Testis (tissue), 3 donors: Measurements from ENCODE around the gene NKRF. TPM values are rescaled to one million over a fixed set of nuclear protein-coding genes. Genes with fewer than 3 reads are reported as not detected.

Source experiments
- DNase-seq: peaks from one replicate; pipeline ENCODE4 v3.0.0-alpha.2; 2019
- H3K27ac ChIP-seq, 2 donors: fragments of 200-600 bp; sonication (generic); one replicate each; pipeline ENCODE4 v1.5.1; 2019
- H3K27me3 ChIP-seq: fragments of 200-600 bp; sonication (generic); one replicate; pipeline ENCODE4 v1.5.1; 2019
- H3K36me3 ChIP-seq: fragments of 200-600 bp; sonication (generic); one replicate; pipeline ENCODE4 v1.5.1; 2017; ENCODE audit warnings: low read depth; ENCODE audit errors: missing control alignments
- H3K4me1 ChIP-seq: fragments of 200-600 bp; sonication (generic); one replicate; pipeline ENCODE4 v1.5.1; 2019
- H3K4me3 ChIP-seq, 2 donors: fragments of 200-600 bp; sonication (generic); one replicate each; pipeline ENCODE4 v1.5.1; 2017 to 2019
- H3K9me3 ChIP-seq: fragments of 200-600 bp; sonication (generic); one replicate; pipeline ENCODE4 v1.5.1; 2017
- CTCF ChIP-seq, 3 experiments: fragments of 450-650 bp in 2 of 3; fragments of 200-600 bp in 1 of 3; sonication (generic) in 1 of 3; IDR thresholded peaks; one replicate each; pipeline ENCODE4 v1.5.1; 2016 to 2019; ENCODE audit warnings: antibody characterized with exemption in 3 of 3, mild to moderate bottlenecking in 2 of 3, moderate library complexity in 1 of 3
- POLR2A ChIP-seq: fragments of 450-650 bp; IDR thresholded peaks from one replicate; pipeline ENCODE4 v1.6.1; 2017; ENCODE audit warnings: antibody characterized with exemption, mild to moderate bottlenecking, moderate library complexity
- WGBS, 2 donors: methylation state at CpG; one replicate each; pipeline ENCODE4 v1.1.5; 2018; 5-methylcytosine and 5-hydroxymethylcytosine counted together
- intact Hi-C: fragments of 100-400 bp; cut with DNase I; formaldehyde crosslinking; loops from one replicate; pipeline ENCODE4 v1.15.1; 2023; ENCODE audit warnings: low total_unique reads
- microRNA counts, 2 donors: library from miRNA; unstranded; fragments of <30 nt; microRNA quantifications; one replicate each; lab custom pipeline; 2016
- microRNA-seq, 2 donors: library from miRNA; unstranded; fragments of <30 nt; microRNA quantifications; one replicate each; pipeline ENCODE4, GENCODE V29; 2016; ENCODE audit warnings: borderline number of aligned reads in 2 of 2, borderline replicate concordance in 1 of 2
- polyA plus RNA-seq: library from polyadenylated mRNA; stranded (reverse); fragments of 350-450 nt; fragmentation: Illumina TruSeq; extraction: RNeasy Lipid Tissue Mini Kit (QIAGEN cat#74804); gene quantifications from one replicate; pipeline ENCODE4 v1.2.3, GENCODE V29; 2014; ENCODE audit warnings: low read depth, low replicate concordance; ENCODE audit not compliant: insufficient read depth
- small RNA-seq, 2 donors: library from RNA; depleted of rRNA; stranded (forward); fragments of <200 nt; gene quantifications; one replicate each; pipeline ENCODE3, GENCODE V24; 2016
- total RNA-seq, 2 donors: library from RNA; depleted of rRNA; stranded (reverse); fragments of >200 nt; gene quantifications; one replicate each; pipeline ENCODE4 v1.2.3, GENCODE V29; 2016

NKRF gene
- total and polyA plus RNA-seq, 3 donors from 2014 or later = 4.1 to 6.4 (median 4.7) TPM

GRCh38 chrX:119549327-119550016, 56.8 kb downstream of the NKRF start:
- no peaks in the 10 kb centered on the region for H3K27me3 ChIP-seq
- H3K27ac ChIP-seq = no peak overlapping the region
- DNase-seq = no peak
- no peaks in the 10 kb centered on the region for H3K4me1 ChIP-seq
- WGBS, 2 donors = 69% methylated on average over 7 of the region's 7 CpGs
- H3K9me3 ChIP-seq = no peaks in the 10 kb centered on the region
- intact Hi-C loops = no loop called here
- no peaks in the 10 kb centered on the region for H3K36me3 ChIP-seq
- TF ChIP-seq CTCF (IDR thresholded peaks at IDR 0.05) (no peak), POLR2A (no peak)
- H3K4me3 ChIP-seq = no peak overlapping the region

- H3K36me3 ChIP-seq = no peaks in the 10 kb centered on the region
- no peak for DNase-seq
- no peaks in the 10 kb centered on the region for H3K9me3 ChIP-seq
- no peak for TF ChIP-seq POLR2A
- TF ChIP-seq CTCF (IDR thresholded peaks at IDR 0.05) = no peak
- no peak overlapping the region for H3K27ac ChIP-seq
- H3K4me3 ChIP-seq = no peak overlapping the region
- H3K27me3 ChIP-seq = no peaks in the 10 kb centered on the region
- 80 to 88% methylated on average over 4 of the region's 4 CpGs for WGBS, 2 donors
- H3K4me1 ChIP-seq = no peaks in the 10 kb centered on the region
- intact Hi-C loops = no loop called here
Observed at GRCh38 chrX:119541188-119541587, 65.0 kb downstream of the NKRF start.

- DNase-seq = no peak
- no peaks in the 10 kb centered on the region for H3K4me1 ChIP-seq
- no peak overlapping the region for H3K27ac ChIP-seq
- H3K4me3 ChIP-seq = no peak overlapping the region
- no peak for TF ChIP-seq POLR2A
- no peak for TF ChIP-seq CTCF (IDR thresholded peaks at IDR 0.05)
- H3K27me3 ChIP-seq = no peaks in the 10 kb centered on the region
- WGBS, 2 donors = 65 to 69% methylated on average over 2 of the region's 2 CpGs
- no peaks in the 10 kb centered on the region for H3K36me3 ChIP-seq
- H3K9me3 ChIP-seq = no peaks in the 10 kb centered on the region
- intact Hi-C loops = no loop called here
Observed at GRCh38 chrX:119539872-119540271, 66.4 kb downstream of the NKRF start.

MicroRNAs within 50 kb of the gene (microRNA counts, 767-probe panel; counts per million panel counts)
- 0 to 152 counts per million in 2 donors for microRNA hsa-miR-766-3p (lab: Ali Mortazavi, UCI)

Small RNA genes within 50 kb of the gene (microRNA-seq; reads per million reads assigned to microRNA genes)
- 192 to 263 reads per million in 2 donors for gene MIR766

Small RNA genes within 50 kb of the gene (small RNA-seq; reads per million reads assigned to genes)
- 8.2 to 11.0 reads per million in 2 donors for gene MIR766

Other genes with a start within 250 kb of the NKRF start
- 1 to 10 TPM; 3.9 to 6.9 TPM for gene SLC25A43, start 207.1 kb downstream of the NKRF start, total RNA-seq
- gene SLC25A43, start 207.1 kb downstream of the NKRF start, polyA plus RNA-seq = 5.8 TPM
- gene SLC25A5, start 138.0 kb downstream of the NKRF start, total RNA-seq = 100 to 1,000 TPM; 177 to 246 TPM
- 172 TPM for gene SLC25A5, start 138.0 kb downstream of the NKRF start, polyA plus RNA-seq
- 10 to 100 TPM; 41.9 to 43.4 TPM for gene STEEP1, start 41.0 kb downstream of the NKRF start, total RNA-seq
- 24.8 TPM for gene STEEP1, start 41.0 kb downstream of the NKRF start, polyA plus RNA-seq
- gene UBE2A, start 31.9 kb downstream of the NKRF start, total RNA-seq = 10 to 100 TPM; 29.4 to 30.0 TPM
- gene UBE2A, start 31.9 kb downstream of the NKRF start, polyA plus RNA-seq = 44.7 TPM
- 100 to 1,000 TPM; 187 to 250 TPM for gene SEPTIN6, start 86.7 kb upstream of the NKRF start, total RNA-seq
- 80.2 TPM for gene SEPTIN6, start 86.7 kb upstream of the NKRF start, polyA plus RNA-seq
- 10 to 100 TPM; 12.6 to 21.4 TPM for gene SOWAHD, start 152.2 kb upstream of the NKRF start, total RNA-seq
- 8.9 TPM for gene SOWAHD, start 152.2 kb upstream of the NKRF start, polyA plus RNA-seq
- 1,000 to 10,000 TPM in 1 of 2 donors, 100 to 1,000 TPM in 1; 442 to 1,133 TPM for gene RPL39, start 185.2 kb upstream of the NKRF start, total RNA-seq
- gene RPL39, start 185.2 kb upstream of the NKRF start, polyA plus RNA-seq = 1,045 TPM
- gene UPF3B, start 246.5 kb upstream of the NKRF start, total RNA-seq = 10 to 100 TPM in 1 of 2 donors, 1 to 10 TPM in 1; 7.4 to 12.7 TPM
- 6.9 TPM for gene UPF3B, start 246.5 kb upstream of the NKRF start, polyA plus RNA-seq